ENCODE measurements around the gene MCTP2.

The MCTP2 gene

DNA sequence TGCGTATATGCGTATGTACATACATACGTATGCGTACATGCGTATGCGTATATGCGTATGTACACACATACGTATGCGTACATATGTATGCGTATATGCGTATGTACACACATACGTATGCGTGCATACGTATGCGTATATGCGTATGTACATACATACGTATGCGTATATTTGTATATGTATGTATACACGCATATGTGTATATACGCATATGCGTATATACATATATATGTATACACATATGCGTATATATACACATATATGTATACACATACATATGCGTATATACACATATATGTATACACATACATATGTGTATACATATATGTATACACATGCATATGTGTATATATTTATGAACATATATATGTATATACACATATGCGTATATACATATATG is 12.1 kb downstream of the MCTP2 start:
- Histone ChIP-seq H3K27me3 (replicated peaks; ENCODE audit: control insufficient read depth, insufficient read depth, low read length) (no peaks in the 10 kb centered on the region), H3K4me3 (replicated peaks; ENCODE audit: low read depth, low read length) (no peak overlapping the region), H3K36me3 (ENCODE audit: control insufficient read depth, insufficient read depth, low read length) (no peaks in the 10 kb centered on the region)
- no peak for DNase-seq (ENCODE audit: extremely low read depth, insufficient read length)
- TF ChIP-seq, protein P1, sequence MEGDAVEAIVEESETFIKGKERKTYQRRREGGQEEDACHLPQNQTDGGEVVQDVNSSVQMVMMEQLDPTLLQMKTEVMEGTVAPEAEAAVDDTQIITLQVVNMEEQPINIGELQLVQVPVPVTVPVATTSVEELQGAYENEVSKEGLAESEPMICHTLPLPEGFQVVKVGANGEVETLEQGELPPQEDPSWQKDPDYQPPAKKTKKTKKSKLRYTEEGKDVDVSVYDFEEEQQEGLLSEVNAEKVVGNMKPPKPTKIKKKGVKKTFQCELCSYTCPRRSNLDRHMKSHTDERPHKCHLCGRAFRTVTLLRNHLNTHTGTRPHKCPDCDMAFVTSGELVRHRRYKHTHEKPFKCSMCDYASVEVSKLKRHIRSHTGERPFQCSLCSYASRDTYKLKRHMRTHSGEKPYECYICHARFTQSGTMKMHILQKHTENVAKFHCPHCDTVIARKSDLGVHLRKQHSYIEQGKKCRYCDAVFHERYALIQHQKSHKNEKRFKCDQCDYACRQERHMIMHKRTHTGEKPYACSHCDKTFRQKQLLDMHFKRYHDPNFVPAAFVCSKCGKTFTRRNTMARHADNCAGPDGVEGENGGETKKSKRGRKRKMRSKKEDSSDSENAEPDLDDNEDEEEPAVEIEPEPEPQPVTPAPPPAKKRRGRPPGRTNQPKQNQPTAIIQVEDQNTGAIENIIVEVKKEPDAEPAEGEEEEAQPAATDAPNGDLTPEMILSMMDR (IDR thresholded peaks at IDR 0.05; ENCODE audit: insufficient read depth, low read length, poor library complexity, severe bottlenecking), result no peak

DNA sequence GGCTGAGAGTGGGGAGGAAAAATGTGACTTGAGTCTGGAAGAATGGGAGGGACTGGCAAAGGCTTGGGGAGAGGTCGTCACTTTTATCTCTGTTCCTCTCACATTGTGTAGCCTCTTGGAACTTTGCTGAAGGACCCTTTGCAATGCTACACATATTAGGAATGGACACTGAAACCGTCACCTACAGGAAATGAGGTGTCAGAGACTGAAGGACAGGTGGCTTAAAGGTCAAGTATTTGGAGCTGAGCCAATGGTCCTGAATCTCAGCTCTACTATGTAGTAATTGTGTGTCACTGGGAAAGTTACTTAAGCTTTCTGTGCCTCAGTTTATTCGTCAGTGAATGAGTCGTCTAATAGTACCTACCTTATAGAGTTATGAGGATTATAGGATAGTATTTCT is 14.7 kb downstream of the MCTP2 start:
- H3K4me3 ChIP-seq (replicated peaks; ENCODE audit: low read depth, low read length), result no peak overlapping the region
- H3K36me3 ChIP-seq (ENCODE audit: control insufficient read depth, insufficient read depth, low read length), result no peaks in the 10 kb centered on the region
- TF ChIP-seq, protein P1 (IDR thresholded peaks at IDR 0.05; ENCODE audit: insufficient read depth, low read length, poor library complexity, severe bottlenecking), result no peak
- no peak for DNase-seq (ENCODE audit: extremely low read depth, insufficient read length)
- no peaks in the 10 kb centered on the region for H3K27me3 ChIP-seq (replicated peaks; ENCODE audit: control insufficient read depth, insufficient read depth, low read length)

DNA sequence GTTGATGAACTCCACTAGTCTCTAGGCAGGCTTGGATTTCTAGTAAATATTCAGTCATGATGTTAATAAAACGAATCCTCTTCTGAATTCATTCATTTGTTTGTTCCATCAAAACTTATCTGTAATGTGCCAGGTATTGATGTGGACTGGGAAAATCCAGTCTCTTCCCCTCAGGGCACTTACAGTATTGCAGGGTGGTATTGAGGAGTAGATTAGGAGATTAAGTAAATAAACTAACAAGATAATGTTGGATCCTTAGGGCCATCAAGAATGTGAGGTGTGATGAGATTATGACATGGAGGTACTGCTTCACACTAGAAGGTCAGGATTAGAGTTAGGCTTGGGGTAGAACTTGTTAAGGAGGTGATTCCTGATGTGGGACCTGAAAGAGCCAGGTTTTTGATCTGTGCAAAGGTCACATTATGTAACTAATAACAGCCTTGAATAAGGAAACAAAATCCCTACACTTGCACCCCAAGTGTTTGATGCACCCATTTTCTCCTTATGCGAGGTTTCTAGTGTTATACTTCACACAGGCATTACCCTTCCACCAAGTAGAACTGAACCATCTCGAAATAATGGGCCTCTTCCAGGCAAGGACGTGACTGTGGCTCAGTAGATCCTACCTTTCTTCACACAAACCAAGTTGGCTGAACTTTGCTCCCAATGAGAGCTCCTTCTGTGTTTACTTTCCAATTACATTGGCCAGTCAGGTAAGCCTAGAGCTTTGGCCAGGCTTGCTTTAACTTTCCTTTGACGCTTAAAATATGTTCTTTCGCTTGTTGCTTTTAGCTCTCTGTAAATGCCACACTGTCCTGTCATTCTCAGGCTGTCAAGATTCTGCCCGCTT is 16.7 kb downstream of the MCTP2 start:
- no peak for DNase-seq (ENCODE audit: extremely low read depth, insufficient read length)
- H3K36me3 ChIP-seq (ENCODE audit: control insufficient read depth, insufficient read depth, low read length), result no peaks in the 10 kb centered on the region
- TF ChIP-seq, protein P1 (IDR thresholded peaks at IDR 0.05; ENCODE audit: insufficient read depth, low read length, poor library complexity, severe bottlenecking), result no peak
- no peaks in the 10 kb centered on the region for H3K27me3 ChIP-seq (replicated peaks; ENCODE audit: control insufficient read depth, insufficient read depth, low read length)
- no peak overlapping the region for H3K4me3 ChIP-seq (replicated peaks; ENCODE audit: low read depth, low read length)

DNA sequence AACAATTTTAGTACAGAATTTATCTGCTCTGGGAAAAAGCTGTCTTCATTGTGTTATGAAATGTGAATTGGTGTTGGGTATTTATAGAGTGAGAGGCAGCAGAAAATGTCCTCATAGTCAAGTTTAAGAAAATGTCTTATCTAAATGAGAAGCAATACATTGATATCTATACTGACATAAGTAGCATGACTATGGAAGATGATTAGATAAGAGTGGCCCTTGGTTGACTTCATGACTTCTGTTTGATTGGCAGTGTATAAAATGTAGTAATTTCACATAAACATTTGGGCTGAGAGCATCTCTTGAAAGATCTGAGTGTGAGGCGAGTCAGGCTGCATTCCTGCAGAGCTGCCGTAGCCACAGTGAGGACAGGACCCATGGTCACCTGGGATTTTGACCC is 19.4 kb downstream of the MCTP2 start:
- Histone ChIP-seq H3K27me3 (replicated peaks; ENCODE audit: control insufficient read depth, insufficient read depth, low read length) (no peaks in the 10 kb centered on the region), H3K4me3 (replicated peaks; ENCODE audit: low read depth, low read length) (no peak overlapping the region), H3K36me3 (ENCODE audit: control insufficient read depth, insufficient read depth, low read length) (no peaks in the 10 kb centered on the region)
- TF ChIP-seq, protein P1 (IDR thresholded peaks at IDR 0.05; ENCODE audit: insufficient read depth, low read length, poor library complexity, severe bottlenecking), result no peak
- no peak for DNase-seq (ENCODE audit: extremely low read depth, insufficient read length)

DNA sequence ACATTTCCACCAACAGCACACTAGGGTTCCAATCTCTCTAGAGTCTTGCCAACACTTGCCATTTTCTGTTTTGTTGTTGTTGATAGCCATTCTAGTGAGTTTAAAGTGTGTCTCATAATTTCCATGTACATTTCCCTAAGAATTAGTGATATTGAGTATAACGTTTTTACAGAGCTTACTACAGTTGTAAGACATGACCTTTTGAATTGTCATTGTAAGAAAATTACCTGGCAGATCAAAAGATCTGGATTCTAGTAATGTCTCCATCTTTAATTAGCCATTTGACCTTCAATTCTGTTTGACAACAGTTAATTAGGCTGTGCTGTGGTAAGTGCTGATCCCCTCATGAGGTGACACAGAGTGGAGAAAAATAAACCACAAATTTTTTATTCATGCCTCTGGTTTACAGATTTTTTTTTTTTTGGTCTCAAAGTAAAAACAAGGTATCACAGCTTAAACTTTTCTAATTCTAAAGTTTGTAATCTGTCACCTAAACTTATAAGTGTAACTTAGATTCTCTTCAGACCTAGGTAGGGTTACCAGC is 20.9 kb downstream of the MCTP2 start:
- DNase-seq (ENCODE audit: extremely low read depth, insufficient read length), result no peak
- Histone ChIP-seq H3K27me3 (replicated peaks; ENCODE audit: control insufficient read depth, insufficient read depth, low read length) (no peaks in the 10 kb centered on the region), H3K36me3 (ENCODE audit: control insufficient read depth, insufficient read depth, low read length) (no peaks in the 10 kb centered on the region), H3K4me3 (replicated peaks; ENCODE audit: low read depth, low read length) (no peak overlapping the region)
- TF ChIP-seq, protein P1 (IDR thresholded peaks at IDR 0.05; ENCODE audit: insufficient read depth, low read length, poor library complexity, severe bottlenecking), result no peak
